HEK293 (cell line): ENCODE data around the gene ARHGAP26.

Experiments
- GLIS1 ChIP-seq: fragments of 450-650 bp; formaldehyde crosslinking; IDR thresholded peaks from 2 replicates; pipeline ENCODE4 v1.5.1; 2016; ENCODE audit warnings: missing biosample characterization, missing genetic modification characterization
- IKZF3 ChIP-seq: fragments of 450-650 bp; IDR thresholded peaks from 2 replicates; pipeline ENCODE4 v1.5.0; 2018; ENCODE audit warnings: missing biosample characterization, mild to moderate bottlenecking, missing genetic modification characterization, moderate library complexity
- KLF10 ChIP-seq: fragments of 450-650 bp; IDR thresholded peaks from 2 replicates; pipeline ENCODE4 v1.5.1; 2018; ENCODE audit warnings: missing biosample characterization, mild to moderate bottlenecking, missing genetic modification characterization
- KLF8 ChIP-seq: fragments of 450-650 bp; formaldehyde crosslinking; IDR thresholded peaks from 2 replicates; pipeline ENCODE4 v1.5.1; 2016; ENCODE audit warnings: missing biosample characterization, missing genetic modification characterization
- TRIM28 ChIP-seq: IDR thresholded peaks from 2 replicates; pipeline ENCODE4 v1.6.1; 2011; ENCODE audit warnings: low read length, control low read depth, borderline replicate concordance
- WT1 ChIP-seq: fragments of 450-650 bp; formaldehyde crosslinking; IDR thresholded peaks from 2 replicates; pipeline ENCODE4 v1.5.1; 2016; ENCODE audit warnings: missing biosample characterization, missing genetic modification characterization
- ZEB2 ChIP-seq: fragments of 450-650 bp; formaldehyde crosslinking; IDR thresholded peaks from 2 replicates; pipeline ENCODE4 v1.5.1; 2016; ENCODE audit warnings: missing biosample characterization, missing genetic modification characterization
- ZNF214 ChIP-seq: fragments of 450-650 bp; formaldehyde crosslinking; IDR thresholded peaks from 2 replicates; pipeline ENCODE4 v1.5.1; 2017; ENCODE audit warnings: missing biosample characterization, mild to moderate bottlenecking, missing genetic modification characterization, borderline replicate concordance
- ZNF391 ChIP-seq: fragments of 450-650 bp; formaldehyde crosslinking; IDR thresholded peaks from 2 replicates; pipeline ENCODE4 v1.5.1; 2016; ENCODE audit warnings: low read depth, missing biosample characterization, missing genetic modification characterization, borderline replicate concordance
- ZNF423 ChIP-seq: fragments of 450-650 bp; formaldehyde crosslinking; IDR thresholded peaks from 2 replicates; pipeline ENCODE4 v1.5.1; 2016; ENCODE audit warnings: missing biosample characterization, missing genetic modification characterization
- ZNF600 ChIP-seq: fragments of 450-650 bp; formaldehyde crosslinking; IDR thresholded peaks from 2 replicates; pipeline ENCODE4 v1.5.1; 2016; ENCODE audit warnings: missing biosample characterization, missing genetic modification characterization
- ZNF664 ChIP-seq: fragments of 450-650 bp; formaldehyde crosslinking; IDR thresholded peaks from 2 replicates; pipeline ENCODE4 v1.5.1; 2016; ENCODE audit warnings: missing biosample characterization, missing genetic modification characterization
- ZSCAN16 ChIP-seq: fragments of 450-650 bp; formaldehyde crosslinking; IDR thresholded peaks from 2 replicates; pipeline ENCODE4 v1.5.1; 2016; ENCODE audit warnings: missing biosample characterization, missing genetic modification characterization
- TF ChIP-seq, protein P1 (sequence below): fragments of 450-650 bp; formaldehyde crosslinking; IDR thresholded peaks from 2 replicates; pipeline ENCODE4 v1.5.0; 2017; ENCODE audit warnings: missing biosample characterization, missing genetic modification characterization, borderline replicate concordance
- TF ChIP-seq, protein P2 (sequence below): fragments of 450-650 bp; formaldehyde crosslinking; IDR thresholded peaks from 2 replicates; pipeline ENCODE4 v1.5.1; 2016; ENCODE audit warnings: missing biosample characterization, missing genetic modification characterization
- TF ChIP-seq, protein P3 (sequence below): fragments of 450-650 bp; formaldehyde crosslinking; IDR thresholded peaks from 2 replicates; pipeline ENCODE4 v1.5.1; 2017; ENCODE audit warnings: missing biosample characterization, missing genetic modification characterization
- TF ChIP-seq, protein P4 (sequence below): fragments of 450-650 bp; formaldehyde crosslinking; IDR thresholded peaks from 2 replicates; pipeline ENCODE4 v1.5.1; 2016; ENCODE audit warnings: missing biosample characterization, missing genetic modification characterization

The ARHGAP26 gene

DNA sequence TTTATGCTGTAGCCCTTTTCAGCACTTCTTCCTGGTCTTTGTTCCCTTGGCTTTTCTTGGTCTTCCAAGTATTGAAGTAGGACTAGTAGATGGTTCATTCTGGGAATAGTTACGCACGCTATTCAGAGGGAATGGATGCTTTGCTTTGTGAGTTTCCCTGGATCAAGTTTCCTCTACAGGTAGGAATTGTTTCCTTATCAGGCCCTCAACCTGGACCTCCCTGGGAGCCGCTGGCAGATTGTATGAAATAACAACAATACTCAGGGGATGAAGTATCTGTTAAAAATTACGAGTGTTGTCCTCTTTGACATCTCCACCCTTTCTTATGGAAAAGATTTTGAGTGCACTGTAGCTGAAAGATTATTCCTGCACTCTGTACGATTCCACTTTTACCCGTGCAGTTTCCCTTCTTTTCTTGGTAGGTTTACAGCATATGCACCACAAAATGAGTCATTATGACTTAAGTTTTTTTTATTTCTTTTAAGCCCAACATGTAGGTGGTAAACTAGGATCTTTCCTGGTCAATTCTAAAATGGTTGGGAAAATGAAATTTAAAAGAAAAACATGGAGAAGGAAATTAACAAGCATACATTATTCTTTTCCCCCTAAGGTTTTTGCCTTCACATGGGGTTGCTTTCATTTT, 57.9 kb downstream of the ARHGAP26 start (continued):
- TF ChIP-seq, protein P1, sequence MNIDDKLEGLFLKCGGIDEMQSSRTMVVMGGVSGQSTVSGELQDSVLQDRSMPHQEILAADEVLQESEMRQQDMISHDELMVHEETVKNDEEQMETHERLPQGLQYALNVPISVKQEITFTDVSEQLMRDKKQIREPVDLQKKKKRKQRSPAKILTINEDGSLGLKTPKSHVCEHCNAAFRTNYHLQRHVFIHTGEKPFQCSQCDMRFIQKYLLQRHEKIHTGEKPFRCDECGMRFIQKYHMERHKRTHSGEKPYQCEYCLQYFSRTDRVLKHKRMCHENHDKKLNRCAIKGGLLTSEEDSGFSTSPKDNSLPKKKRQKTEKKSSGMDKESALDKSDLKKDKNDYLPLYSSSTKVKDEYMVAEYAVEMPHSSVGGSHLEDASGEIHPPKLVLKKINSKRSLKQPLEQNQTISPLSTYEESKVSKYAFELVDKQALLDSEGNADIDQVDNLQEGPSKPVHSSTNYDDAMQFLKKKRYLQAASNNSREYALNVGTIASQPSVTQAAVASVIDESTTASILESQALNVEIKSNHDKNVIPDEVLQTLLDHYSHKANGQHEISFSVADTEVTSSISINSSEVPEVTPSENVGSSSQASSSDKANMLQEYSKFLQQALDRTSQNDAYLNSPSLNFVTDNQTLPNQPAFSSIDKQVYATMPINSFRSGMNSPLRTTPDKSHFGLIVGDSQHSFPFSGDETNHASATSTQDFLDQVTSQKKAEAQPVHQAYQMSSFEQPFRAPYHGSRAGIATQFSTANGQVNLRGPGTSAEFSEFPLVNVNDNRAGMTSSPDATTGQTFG (tag by site-specific recombination): no peak
- TF ChIP-seq ZSCAN16 (tag by site-specific recombination): no peak
- TF ChIP-seq ZNF664 (tag by site-specific recombination): no peak
- no peak for TF ChIP-seq ZNF391
- TF ChIP-seq ZNF600 (tag by site-specific recombination): 0 out of 2 replicates have a peak, but pooled peaks have one; percentile 9
- TF ChIP-seq, protein P2, sequence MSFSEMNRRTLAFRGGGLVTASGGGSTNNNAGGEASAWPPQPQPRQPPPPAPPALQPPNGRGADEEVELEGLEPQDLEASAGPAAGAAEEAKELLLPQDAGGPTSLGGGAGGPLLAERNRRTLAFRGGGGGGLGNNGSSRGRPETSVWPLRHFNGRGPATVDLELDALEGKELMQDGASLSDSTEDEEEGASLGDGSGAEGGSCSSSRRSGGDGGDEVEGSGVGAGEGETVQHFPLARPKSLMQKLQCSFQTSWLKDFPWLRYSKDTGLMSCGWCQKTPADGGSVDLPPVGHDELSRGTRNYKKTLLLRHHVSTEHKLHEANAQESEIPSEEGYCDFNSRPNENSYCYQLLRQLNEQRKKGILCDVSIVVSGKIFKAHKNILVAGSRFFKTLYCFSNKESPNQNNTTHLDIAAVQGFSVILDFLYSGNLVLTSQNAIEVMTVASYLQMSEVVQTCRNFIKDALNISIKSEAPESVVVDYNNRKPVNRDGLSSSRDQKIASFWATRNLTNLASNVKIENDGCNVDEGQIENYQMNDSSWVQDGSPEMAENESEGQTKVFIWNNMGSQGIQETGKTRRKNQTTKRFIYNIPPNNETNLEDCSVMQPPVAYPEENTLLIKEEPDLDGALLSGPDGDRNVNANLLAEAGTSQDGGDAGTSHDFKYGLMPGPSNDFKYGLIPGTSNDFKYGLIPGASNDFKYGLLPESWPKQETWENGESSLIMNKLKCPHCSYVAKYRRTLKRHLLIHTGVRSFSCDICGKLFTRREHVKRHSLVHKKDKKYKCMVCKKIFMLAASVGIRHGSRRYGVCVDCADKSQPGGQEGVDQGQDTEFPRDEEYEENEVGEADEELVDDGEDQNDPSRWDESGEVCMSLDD (tag by site-specific recombination): no peak
- TF ChIP-seq TRIM28: no peak
- TF ChIP-seq KLF10 (tag by site-specific recombination): no peak
- TF ChIP-seq IKZF3 (tag by site-specific recombination): peak; percentile 40; the same call in 1 of the 2 replicates
- TF ChIP-seq, protein P3, sequence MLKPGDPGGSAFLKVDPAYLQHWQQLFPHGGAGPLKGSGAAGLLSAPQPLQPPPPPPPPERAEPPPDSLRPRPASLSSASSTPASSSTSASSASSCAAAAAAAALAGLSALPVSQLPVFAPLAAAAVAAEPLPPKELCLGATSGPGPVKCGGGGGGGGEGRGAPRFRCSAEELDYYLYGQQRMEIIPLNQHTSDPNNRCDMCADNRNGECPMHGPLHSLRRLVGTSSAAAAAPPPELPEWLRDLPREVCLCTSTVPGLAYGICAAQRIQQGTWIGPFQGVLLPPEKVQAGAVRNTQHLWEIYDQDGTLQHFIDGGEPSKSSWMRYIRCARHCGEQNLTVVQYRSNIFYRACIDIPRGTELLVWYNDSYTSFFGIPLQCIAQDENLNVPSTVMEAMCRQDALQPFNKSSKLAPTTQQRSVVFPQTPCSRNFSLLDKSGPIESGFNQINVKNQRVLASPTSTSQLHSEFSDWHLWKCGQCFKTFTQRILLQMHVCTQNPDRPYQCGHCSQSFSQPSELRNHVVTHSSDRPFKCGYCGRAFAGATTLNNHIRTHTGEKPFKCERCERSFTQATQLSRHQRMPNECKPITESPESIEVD (tag by site-specific recombination): peak; percentile 44
- TF ChIP-seq, protein P4, sequence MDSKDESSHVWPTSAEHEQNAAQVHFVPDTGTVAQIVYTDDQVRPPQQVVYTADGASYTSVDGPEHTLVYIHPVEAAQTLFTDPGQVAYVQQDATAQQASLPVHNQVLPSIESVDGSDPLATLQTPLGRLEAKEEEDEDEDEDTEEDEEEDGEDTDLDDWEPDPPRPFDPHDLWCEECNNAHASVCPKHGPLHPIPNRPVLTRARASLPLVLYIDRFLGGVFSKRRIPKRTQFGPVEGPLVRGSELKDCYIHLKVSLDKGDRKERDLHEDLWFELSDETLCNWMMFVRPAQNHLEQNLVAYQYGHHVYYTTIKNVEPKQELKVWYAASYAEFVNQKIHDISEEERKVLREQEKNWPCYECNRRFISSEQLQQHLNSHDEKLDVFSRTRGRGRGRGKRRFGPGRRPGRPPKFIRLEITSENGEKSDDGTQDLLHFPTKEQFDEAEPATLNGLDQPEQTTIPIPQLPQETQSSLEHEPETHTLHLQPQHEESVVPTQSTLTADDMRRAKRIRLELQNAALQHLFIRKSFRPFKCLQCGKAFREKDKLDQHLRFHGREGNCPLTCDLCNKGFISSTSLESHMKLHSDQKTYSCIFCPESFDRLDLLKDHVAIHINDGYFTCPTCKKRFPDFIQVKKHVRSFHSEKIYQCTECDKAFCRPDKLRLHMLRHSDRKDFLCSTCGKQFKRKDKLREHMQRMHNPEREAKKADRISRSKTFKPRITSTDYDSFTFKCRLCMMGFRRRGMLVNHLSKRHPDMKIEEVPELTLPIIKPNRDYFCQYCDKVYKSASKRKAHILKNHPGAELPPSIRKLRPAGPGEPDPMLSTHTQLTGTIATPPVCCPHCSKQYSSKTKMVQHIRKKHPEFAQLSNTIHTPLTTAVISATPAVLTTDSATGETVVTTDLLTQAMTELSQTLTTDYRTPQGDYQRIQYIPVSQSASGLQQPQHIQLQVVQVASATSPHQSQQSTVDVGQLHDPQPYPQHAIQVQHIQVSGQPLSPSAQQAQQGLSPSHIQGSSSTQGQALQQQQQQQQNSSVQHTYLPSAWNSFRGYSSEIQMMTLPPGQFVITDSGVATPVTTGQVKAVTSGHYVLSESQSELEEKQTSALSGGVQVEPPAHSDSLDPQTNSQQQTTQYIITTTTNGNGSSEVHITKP: peak; percentile 66
- TF ChIP-seq GLIS1: peak; percentile 77
- TF ChIP-seq ZNF214 (tag by site-specific recombination): no peak
- no peak for TF ChIP-seq ZNF423 (tag by site-specific recombination)
- TF ChIP-seq ZEB2 (tag by site-specific recombination): no peak
- peak; percentile 53; the same call in 1 of the 2 replicates for TF ChIP-seq KLF8
- no peak for TF ChIP-seq WT1 (tag by site-specific recombination)
